GM23338 (cell line): ENCODE data around the gene FOXI2. TPM values are rescaled to one million over a fixed set of nuclear protein-coding genes. Genes with fewer than 3 reads are reported as not detected.

Experiments
- ATAC-seq: fragments of 200-7000 bp; cut with Tn5 transposase; 3 replicates; pipeline ENCODE4 v1.9.1; 2020
- DNase-seq: peaks from one replicate; pipeline ENCODE4 v3.0.0-alpha.2; 2015; ENCODE audit warnings: low spot score
- H2AFZ ChIP-seq: fragments of 200-600 bp; sonication (generic); 2 replicates; pipeline ENCODE4 v1.8.0; 2016; ENCODE audit warnings: antibody characterized with exemption, mild to moderate bottlenecking, moderate library complexity
- H3F3A ChIP-seq: fragments of 200-600 bp; sonication (generic); replicated peaks from 2 replicates; pipeline ENCODE4 v1.8.0; 2017; ENCODE audit warnings: antibody characterized with exemption, mixed run types, low read depth
- H3K27ac ChIP-seq: fragments of 200-600 bp; sonication (generic); 2 replicates; pipeline ENCODE4 v1.6.1; 2016; ENCODE audit warnings: low read depth
- H3K27me3 ChIP-seq: fragments of 200-600 bp; sonication (generic); 2 replicates; pipeline ENCODE4 v1.8.0; 2016; ENCODE audit warnings: mild to moderate bottlenecking, mixed run types, moderate library complexity; ENCODE audit not compliant: insufficient read depth
- H3K36me3 ChIP-seq: fragments of 200-600 bp; sonication (generic); 2 replicates; pipeline ENCODE4 v1.8.0; 2016; ENCODE audit warnings: mild to moderate bottlenecking; ENCODE audit not compliant: insufficient read depth
- H3K4me1 ChIP-seq: fragments of 200-600 bp; sonication (generic); 2 replicates; pipeline ENCODE4 v1.8.0; 2016; ENCODE audit warnings: mild to moderate bottlenecking, moderate library complexity; ENCODE audit not compliant: insufficient read depth
- H3K4me2 ChIP-seq: fragments of 200-600 bp; sonication (generic); 2 replicates; pipeline ENCODE4 v1.7.1; 2017; ENCODE audit warnings: mixed run types
- H3K4me3 ChIP-seq: fragments of 200-600 bp; sonication (generic); 2 replicates; pipeline ENCODE4 v1.6.1; 2016; ENCODE audit warnings: mixed run types
- H3K79me2 ChIP-seq: fragments of 200-600 bp; sonication (generic); replicated peaks from 2 replicates; pipeline ENCODE4 v1.8.0; 2017; ENCODE audit warnings: mild to moderate bottlenecking; ENCODE audit not compliant: insufficient read depth
- H3K9me2 ChIP-seq: fragments of 200-600 bp; sonication (generic); 2 replicates; pipeline ENCODE4 v1.8.0; 2017; ENCODE audit not compliant: insufficient read depth
- H4K20me1 ChIP-seq: fragments of 200-600 bp; sonication (generic); replicated peaks from 2 replicates; pipeline ENCODE4 v1.8.0; 2017; ENCODE audit warnings: mild to moderate bottlenecking; ENCODE audit not compliant: insufficient read depth
- H3K27ac Mint-ChIP-seq: 2 replicates; pipeline ENCODE4 v1.8.0; 2020; ENCODE audit warnings: inconsistent platforms, mild to moderate bottlenecking, moderate library complexity, mixed read lengths
- H3K27me3 Mint-ChIP-seq: 3 replicates; pipeline ENCODE4 v1.8.0; 2022; ENCODE audit warnings: low read depth, mild to moderate bottlenecking, moderate library complexity, mixed read lengths, inconsistent platforms; ENCODE audit not compliant: insufficient read depth, poor library complexity
- H3K36me3 Mint-ChIP-seq: 3 replicates; pipeline ENCODE4 v1.8.0; 2021; ENCODE audit warnings: low read depth, mild to moderate bottlenecking, inconsistent platforms, moderate library complexity, mixed read lengths
- H3K4me1 Mint-ChIP-seq: 3 replicates; pipeline ENCODE4 v1.8.0; 2020; ENCODE audit warnings: mild to moderate bottlenecking, inconsistent platforms, mixed read lengths
- H3K4me3 Mint-ChIP-seq: 3 replicates; pipeline ENCODE4 v1.8.0; 2021; ENCODE audit warnings: moderate library complexity, mild to moderate bottlenecking, inconsistent platforms, mixed read lengths
- H3K9me3 Mint-ChIP-seq: 3 replicates; pipeline ENCODE4 v1.8.0; 2020; ENCODE audit warnings: moderate library complexity, mild to moderate bottlenecking, inconsistent platforms, mixed read lengths
- CREB1 ChIP-seq: fragments of 250-450 bp; sonication (Bioruptor Pico); IDR thresholded peaks from 2 replicates; pipeline ENCODE4 v1.5.0; 2020; ENCODE audit warnings: low read depth, mild to moderate bottlenecking, moderate library complexity
- CTCF ChIP-seq, 2 experiments: fragments of 200-600 bp in 1 of 2; sonication (generic) in 1 of 2; conservative IDR thresholded peaks; 2 replicates each; pipeline versions ENCODE4 v1.5.1 to v1.6.1; 2016 to 2017; ENCODE audit warnings: antibody characterized with exemption in 2 of 2, low read depth in 2 of 2, mild to moderate bottlenecking in 2 of 2, moderate library complexity in 1 of 2
- EZH2 ChIP-seq: fragments of 200-600 bp; sonication (generic); IDR thresholded peaks from one replicate; pipeline ENCODE4 v1.8.0; 2017; ENCODE audit warnings: antibody characterized with exemption, mild to moderate bottlenecking, low read depth; ENCODE audit not compliant: unreplicated experiment
- JUNB ChIP-seq: IDR thresholded peaks from one replicate; pipeline ENCODE4 v1.6.1; 2016; ENCODE audit warnings: antibody characterized with exemption; ENCODE audit not compliant: unreplicated experiment
- POLR2AphosphoS5 ChIP-seq: IDR thresholded peaks from 2 replicates; pipeline ENCODE4 v1.6.1; 2016; ENCODE audit warnings: antibody characterized with exemption, low read depth
- REST ChIP-seq: IDR thresholded peaks from one replicate; pipeline ENCODE4 v1.6.1; 2018; ENCODE audit warnings: antibody characterized with exemption; ENCODE audit not compliant: unreplicated experiment
- ZNF114 ChIP-seq: fragments of 250-450 bp; sonication (Bioruptor Pico); IDR thresholded peaks from 2 replicates; pipeline ENCODE4 v1.5.0; 2020; ENCODE audit warnings: mild to moderate bottlenecking, moderate library complexity
- ZNF462 ChIP-seq: fragments of 250-450 bp; sonication (Bioruptor Pico); IDR thresholded peaks from 2 replicates; pipeline ENCODE4 v1.5.0; 2020; ENCODE audit warnings: mild to moderate bottlenecking, moderate library complexity
- polyA plus RNA-seq: library from polyadenylated mRNA; unstranded; fragments of >200 nt; fragmentation: Nextera tagmentation; extraction: Ambion mirVana; gene quantifications from 2 replicates; pipeline ENCODE4 v1.2.1, GENCODE V29; 2016
- total RNA-seq: library from RNA; depleted of rRNA; stranded (reverse); fragments of >200 nt; shearing (Covaris generic); gene quantifications from 2 replicates; pipeline ENCODE4 v1.2.3, GENCODE V29; 2014

Gene FOXI2
- total and polyA plus RNA-seq, 2 experiments from 2014 or later = 0.74 to 1.3 TPM

GRCh38 chr10:127790066-127790624 is 53.2 kb downstream of the FOXI2 start:
- Histone ChIP-seq H4K20me1 (no peaks in the 10 kb centered on the region), H3K4me2 (no peak overlapping the region), H3K27me3 (no peaks in the 10 kb centered on the region), H2AFZ (peak overlapping the region; percentile 69; the same call in 1 of the 2 replicates), H3K27ac (no peak overlapping the region), H3K4me3 (no peak overlapping the region), H3K36me3 (no peaks in the 10 kb centered on the region; the same call in 1 of the 2 replicates), H3K79me2 (no peaks in the 10 kb centered on the region), H3K4me1 (no peaks in the 10 kb centered on the region), H3K9me2 (no peaks in the 10 kb centered on the region), H3F3A (no peaks in the 10 kb centered on the region)
- no peak for ATAC-seq
- Mint-ChIP-seq H3K27me3 (peaks cover 6% of the 10 kb centered on the region), H3K4me1 (peaks cover 2% of the 10 kb centered on the region; the same call in 1 of the 3 replicates), H3K9me3 (peaks cover 6% of the 10 kb centered on the region; the same call in 2 of the 3 replicates), H3K36me3 (no peaks in the 10 kb centered on the region; the same call in 2 of the 3 replicates), H3K4me3 (no peak overlapping the region), H3K27ac (no peak overlapping the region)
- TF ChIP-seq REST (no peak), JUNB (no peak), CTCF (conservative IDR thresholded peaks at IDR 0.05; ENCODE audit: low read depth in 2 of 2) (no peak), ZNF114 (CRISPR knock-in tag) (no peak), ZNF462 (CRISPR knock-in tag) (no peak), EZH2 (no peak), CREB1 (no peak), POLR2AphosphoS5 (no peak)
- DNase-seq = no peak
